ENCODE measurements around the gene THAP12. TPM values are rescaled to one million over a fixed set of nuclear protein-coding genes. Genes with fewer than 3 reads are reported as not detected.

Gene THAP12
- total RNA-seq, 1 experiment from 2014 or later, result 27.6 TPM

DNA sequence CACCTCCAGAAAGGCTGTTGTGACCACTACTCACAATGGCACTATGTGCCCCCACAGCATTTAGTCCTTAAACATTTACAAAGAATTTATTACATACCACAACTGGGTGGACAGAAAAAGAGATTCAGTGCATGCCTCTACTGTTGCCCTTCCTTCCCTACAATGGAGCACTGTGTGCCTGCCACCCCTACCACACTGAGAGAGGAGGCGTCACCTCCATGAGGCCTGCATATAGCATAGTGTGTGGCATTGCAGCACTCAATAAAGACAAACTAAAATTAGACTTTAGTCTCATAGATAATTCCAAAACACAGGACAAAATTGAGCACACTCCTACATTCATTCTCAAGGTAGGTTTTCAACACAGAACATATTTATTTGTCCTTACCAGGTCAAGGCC, 25.8 kb downstream of the THAP12 start:
- Mint-ChIP-seq H3K27me3 (ENCODE audit: low read depth) (no peaks in the 10 kb centered on the region), H3K36me3 (peaks cover 46% of the 10 kb centered on the region), H3K9me3 (no peaks in the 10 kb centered on the region), H3K27ac (no peak overlapping the region), H3K4me1 (no peaks in the 10 kb centered on the region), H3K4me3 (no peak overlapping the region)
- ChIA-PET CTCF (no interaction called here), POLR2A (no interaction called here)
- DNase-seq (ENCODE audit: low spot score), result no peak
- ATAC-seq, result no peak
- TF ChIP-seq NFYB (CRISPR knock-in tag; conservative IDR thresholded peaks at IDR 0.05; ENCODE audit: low read depth) (no peak), ZNF512 (CRISPR knock-in tag; IDR thresholded peaks at IDR 0.05; ENCODE audit: borderline replicate concordance) (no peak), PRDM15 (CRISPR knock-in tag; IDR thresholded peaks at IDR 0.05) (no peak), ZNF219 (CRISPR knock-in tag; IDR thresholded peaks at IDR 0.05; ENCODE audit: borderline replicate concordance) (no peak), GTF2I (CRISPR knock-in tag; conservative IDR thresholded peaks at IDR 0.05) (no peak), CTCF (IDR thresholded peaks at IDR 0.05) (no peak), SMAD4 (CRISPR knock-in tag; IDR thresholded peaks at IDR 0.05) (no peak), CREM (CRISPR knock-in tag; IDR thresholded peaks at IDR 0.05) (no peak), TEAD4 (CRISPR knock-in tag; IDR thresholded peaks at IDR 0.05) (no peak), ATF1 (CRISPR knock-in tag; IDR thresholded peaks at IDR 0.05) (no peak), SP1 (CRISPR knock-in tag; conservative IDR thresholded peaks at IDR 0.05) (no peak), PRRX2 (CRISPR knock-in tag; IDR thresholded peaks at IDR 0.05) (no peak), TP53 (CRISPR knock-in tag; IDR thresholded peaks at IDR 0.05) (no peak), E2F4 (CRISPR knock-in tag; IDR thresholded peaks at IDR 0.05; ENCODE audit: borderline replicate concordance, low read depth) (no peak), ZNF317 (CRISPR knock-in tag; IDR thresholded peaks at IDR 0.05; ENCODE audit: borderline replicate concordance, low read depth) (no peak)
- TF ChIP-seq, protein P1, sequence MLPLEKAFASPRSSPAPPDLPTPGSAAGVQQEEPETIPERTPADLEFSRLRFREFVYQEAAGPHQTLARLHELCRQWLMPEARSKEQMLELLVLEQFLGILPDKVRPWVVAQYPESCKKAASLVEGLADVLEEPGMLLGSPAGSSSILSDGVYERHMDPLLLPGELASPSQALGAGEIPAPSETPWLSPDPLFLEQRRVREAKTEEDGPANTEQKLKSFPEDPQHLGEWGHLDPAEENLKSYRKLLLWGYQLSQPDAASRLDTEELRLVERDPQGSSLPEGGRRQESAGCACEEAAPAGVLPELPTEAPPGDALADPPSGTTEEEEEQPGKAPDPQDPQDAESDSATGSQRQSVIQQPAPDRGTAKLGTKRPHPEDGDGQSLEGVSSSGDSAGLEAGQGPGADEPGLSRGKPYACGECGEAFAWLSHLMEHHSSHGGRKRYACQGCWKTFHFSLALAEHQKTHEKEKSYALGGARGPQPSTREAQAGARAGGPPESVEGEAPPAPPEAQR (CRISPR knock-in tag; IDR thresholded peaks at IDR 0.05), result no peak
- TF ChIP-seq, protein P2, sequence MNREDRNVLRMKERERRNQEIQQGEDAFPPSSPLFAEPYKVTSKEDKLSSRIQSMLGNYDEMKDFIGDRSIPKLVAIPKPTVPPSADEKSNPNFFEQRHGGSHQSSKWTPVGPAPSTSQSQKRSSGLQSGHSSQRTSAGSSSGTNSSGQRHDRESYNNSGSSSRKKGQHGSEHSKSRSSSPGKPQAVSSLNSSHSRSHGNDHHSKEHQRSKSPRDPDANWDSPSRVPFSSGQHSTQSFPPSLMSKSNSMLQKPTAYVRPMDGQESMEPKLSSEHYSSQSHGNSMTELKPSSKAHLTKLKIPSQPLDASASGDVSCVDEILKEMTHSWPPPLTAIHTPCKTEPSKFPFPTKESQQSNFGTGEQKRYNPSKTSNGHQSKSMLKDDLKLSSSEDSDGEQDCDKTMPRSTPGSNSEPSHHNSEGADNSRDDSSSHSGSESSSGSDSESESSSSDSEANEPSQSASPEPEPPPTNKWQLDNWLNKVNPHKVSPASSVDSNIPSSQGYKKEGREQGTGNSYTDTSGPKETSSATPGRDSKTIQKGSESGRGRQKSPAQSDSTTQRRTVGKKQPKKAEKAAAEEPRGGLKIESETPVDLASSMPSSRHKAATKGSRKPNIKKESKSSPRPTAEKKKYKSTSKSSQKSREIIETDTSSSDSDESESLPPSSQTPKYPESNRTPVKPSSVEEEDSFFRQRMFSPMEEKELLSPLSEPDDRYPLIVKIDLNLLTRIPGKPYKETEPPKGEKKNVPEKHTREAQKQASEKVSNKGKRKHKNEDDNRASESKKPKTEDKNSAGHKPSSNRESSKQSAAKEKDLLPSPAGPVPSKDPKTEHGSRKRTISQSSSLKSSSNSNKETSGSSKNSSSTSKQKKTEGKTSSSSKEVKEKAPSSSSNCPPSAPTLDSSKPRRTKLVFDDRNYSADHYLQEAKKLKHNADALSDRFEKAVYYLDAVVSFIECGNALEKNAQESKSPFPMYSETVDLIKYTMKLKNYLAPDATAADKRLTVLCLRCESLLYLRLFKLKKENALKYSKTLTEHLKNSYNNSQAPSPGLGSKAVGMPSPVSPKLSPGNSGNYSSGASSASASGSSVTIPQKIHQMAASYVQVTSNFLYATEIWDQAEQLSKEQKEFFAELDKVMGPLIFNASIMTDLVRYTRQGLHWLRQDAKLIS (CRISPR knock-in tag; IDR thresholded peaks at IDR 0.05; ENCODE audit: borderline replicate concordance), result no peak
- TF ChIP-seq, protein P3, sequence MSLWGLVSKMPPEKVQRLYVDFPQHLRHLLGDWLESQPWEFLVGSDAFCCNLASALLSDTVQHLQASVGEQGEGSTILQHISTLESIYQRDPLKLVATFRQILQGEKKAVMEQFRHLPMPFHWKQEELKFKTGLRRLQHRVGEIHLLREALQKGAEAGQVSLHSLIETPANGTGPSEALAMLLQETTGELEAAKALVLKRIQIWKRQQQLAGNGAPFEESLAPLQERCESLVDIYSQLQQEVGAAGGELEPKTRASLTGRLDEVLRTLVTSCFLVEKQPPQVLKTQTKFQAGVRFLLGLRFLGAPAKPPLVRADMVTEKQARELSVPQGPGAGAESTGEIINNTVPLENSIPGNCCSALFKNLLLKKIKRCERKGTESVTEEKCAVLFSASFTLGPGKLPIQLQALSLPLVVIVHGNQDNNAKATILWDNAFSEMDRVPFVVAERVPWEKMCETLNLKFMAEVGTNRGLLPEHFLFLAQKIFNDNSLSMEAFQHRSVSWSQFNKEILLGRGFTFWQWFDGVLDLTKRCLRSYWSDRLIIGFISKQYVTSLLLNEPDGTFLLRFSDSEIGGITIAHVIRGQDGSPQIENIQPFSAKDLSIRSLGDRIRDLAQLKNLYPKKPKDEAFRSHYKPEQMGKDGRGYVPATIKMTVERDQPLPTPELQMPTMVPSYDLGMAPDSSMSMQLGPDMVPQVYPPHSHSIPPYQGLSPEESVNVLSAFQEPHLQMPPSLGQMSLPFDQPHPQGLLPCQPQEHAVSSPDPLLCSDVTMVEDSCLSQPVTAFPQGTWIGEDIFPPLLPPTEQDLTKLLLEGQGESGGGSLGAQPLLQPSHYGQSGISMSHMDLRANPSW (CRISPR knock-in tag; conservative IDR thresholded peaks at IDR 0.05; ENCODE audit: low read depth), result no peak
- TF ChIP-seq, protein P4, sequence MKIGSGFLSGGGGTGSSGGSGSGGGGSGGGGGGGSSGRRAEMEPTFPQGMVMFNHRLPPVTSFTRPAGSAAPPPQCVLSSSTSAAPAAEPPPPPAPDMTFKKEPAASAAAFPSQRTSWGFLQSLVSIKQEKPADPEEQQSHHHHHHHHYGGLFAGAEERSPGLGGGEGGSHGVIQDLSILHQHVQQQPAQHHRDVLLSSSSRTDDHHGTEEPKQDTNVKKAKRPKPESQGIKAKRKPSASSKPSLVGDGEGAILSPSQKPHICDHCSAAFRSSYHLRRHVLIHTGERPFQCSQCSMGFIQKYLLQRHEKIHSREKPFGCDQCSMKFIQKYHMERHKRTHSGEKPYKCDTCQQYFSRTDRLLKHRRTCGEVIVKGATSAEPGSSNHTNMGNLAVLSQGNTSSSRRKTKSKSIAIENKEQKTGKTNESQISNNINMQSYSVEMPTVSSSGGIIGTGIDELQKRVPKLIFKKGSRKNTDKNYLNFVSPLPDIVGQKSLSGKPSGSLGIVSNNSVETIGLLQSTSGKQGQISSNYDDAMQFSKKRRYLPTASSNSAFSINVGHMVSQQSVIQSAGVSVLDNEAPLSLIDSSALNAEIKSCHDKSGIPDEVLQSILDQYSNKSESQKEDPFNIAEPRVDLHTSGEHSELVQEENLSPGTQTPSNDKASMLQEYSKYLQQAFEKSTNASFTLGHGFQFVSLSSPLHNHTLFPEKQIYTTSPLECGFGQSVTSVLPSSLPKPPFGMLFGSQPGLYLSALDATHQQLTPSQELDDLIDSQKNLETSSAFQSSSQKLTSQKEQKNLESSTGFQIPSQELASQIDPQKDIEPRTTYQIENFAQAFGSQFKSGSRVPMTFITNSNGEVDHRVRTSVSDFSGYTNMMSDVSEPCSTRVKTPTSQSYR (CRISPR knock-in tag; IDR thresholded peaks at IDR 0.05), result no peak
